Esophagus (tissue), 2 donors: Measurements from ENCODE around the gene GRIK2. TPM values are rescaled to one million over a fixed set of nuclear protein-coding genes. Genes with fewer than 3 reads are reported as not detected.

Experiments used
- H3K27ac ChIP-seq, 2 donors: one replicate each; pipeline ENCODE4 v1.5.1; 2013; ENCODE audit warnings: low read depth in 2 of 2, mild to moderate bottlenecking in 2 of 2, inconsistent platforms in 1 of 2, low read length in 1 of 2, moderate library complexity in 1 of 2
- H3K27me3 ChIP-seq, 2 donors: one replicate each; pipeline ENCODE4 v1.6.1; 2013; ENCODE audit warnings: low read length in 2 of 2, control low read depth in 1 of 2, mild to moderate bottlenecking in 1 of 2; ENCODE audit not compliant: insufficient read depth in 2 of 2, control insufficient read depth in 1 of 2
- H3K36me3 ChIP-seq, 2 donors: one replicate each; pipeline ENCODE4 v1.6.1; 2013; ENCODE audit warnings: low read length in 1 of 2; ENCODE audit not compliant: control insufficient read depth in 2 of 2, insufficient read depth in 2 of 2
- H3K4me1 ChIP-seq, 2 donors: one replicate each; pipeline ENCODE4 v1.6.1; 2013; ENCODE audit warnings: low read length in 1 of 2; ENCODE audit not compliant: control insufficient read depth in 2 of 2, insufficient read depth in 2 of 2
- H3K4me3 ChIP-seq, 2 donors: one replicate each; pipeline ENCODE4 v1.5.1; 2013; ENCODE audit warnings: low read length in 2 of 2, mild to moderate bottlenecking in 2 of 2, low read depth in 1 of 2, moderate library complexity in 1 of 2
- H3K9me3 ChIP-seq, 2 donors: one replicate each; pipeline ENCODE4 v1.6.1; 2013; ENCODE audit warnings: mild to moderate bottlenecking in 2 of 2, low read depth in 1 of 2, low read length in 1 of 2, moderate library complexity in 1 of 2; ENCODE audit not compliant: control insufficient read depth in 2 of 2, insufficient read depth in 1 of 2
- WGBS, 2 donors: extraction: QIAGEN DNeasy Blood & Tissue Kit; methylation state at CpG; one replicate each; pipeline ENCODE4 v1.1.7; 2013; 5-methylcytosine and 5-hydroxymethylcytosine counted together
- polyA plus RNA-seq, 2 donors: library from polyadenylated mRNA; stranded (reverse); fragments of 200-250 nt; gene quantifications; one replicate each; pipeline ENCODE4 v1.2.3, GENCODE V29; 2013
- donor health status: healthy with polysubstance abuse.
- donor health status: Bipolar disorder and iron deficiency.

Gene GRIK2
- polyA plus RNA-seq, 2 donors: 0.06 to 0.08 TPM

- Histone ChIP-seq H3K36me3 (no peaks in the 10 kb centered on the region), H3K4me1 (no peaks in the 10 kb centered on the region), H3K27ac (no peak overlapping the region), H3K27me3 (no peaks in the 10 kb centered on the region), H3K9me3 (no peaks in the 10 kb centered on the region), H3K4me3 (no peak overlapping the region)
- WGBS, 2 donors: 80 to 84% methylated on average over 3 of the region's 3 CpGs
These were observed 593.0 kb downstream of the GRIK2 start for GRCh38 chr6:101986476-101986875.

DNA sequence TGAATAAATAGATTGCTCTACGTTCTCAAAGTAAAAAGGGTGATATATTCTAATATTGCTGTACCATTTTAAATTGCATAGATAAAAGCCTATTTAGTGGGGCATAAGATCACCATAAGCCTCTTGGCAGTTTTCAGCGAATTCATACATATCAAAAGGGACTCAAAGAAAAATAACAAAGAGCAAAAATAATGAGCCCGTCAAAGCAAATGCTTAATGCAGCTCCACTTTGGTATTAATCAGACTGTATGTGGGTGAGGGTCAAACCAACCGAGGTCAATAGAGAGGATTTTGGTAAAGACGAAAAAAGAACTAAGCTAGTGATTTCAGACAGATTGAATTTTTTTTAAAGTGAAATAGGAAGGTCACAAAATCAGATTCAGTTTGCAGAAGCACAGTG is 598.8 kb downstream of the GRIK2 start:
- no peaks in the 10 kb centered on the region for H3K36me3 ChIP-seq
- H3K4me1 ChIP-seq: no peaks in the 10 kb centered on the region
- H3K27ac ChIP-seq: no peak overlapping the region
- H3K9me3 ChIP-seq: no peaks in the 10 kb centered on the region
- 49 to 57% methylated on average over 5 of the region's 5 CpGs for WGBS, 2 donors
- H3K4me3 ChIP-seq: no peak overlapping the region
- no peaks in the 10 kb centered on the region for H3K27me3 ChIP-seq

- H3K27me3 ChIP-seq: no peaks in the 10 kb centered on the region
- H3K4me3 ChIP-seq: no peak overlapping the region
- H3K9me3 ChIP-seq: no peaks in the 10 kb centered on the region
- H3K27ac ChIP-seq: no peak overlapping the region
- H3K4me1 ChIP-seq: no peaks in the 10 kb centered on the region
- no peaks in the 10 kb centered on the region for H3K36me3 ChIP-seq
These were observed 601.0 kb downstream of the GRIK2 start for GRCh38 chr6:101994521-101994920.

DNA sequence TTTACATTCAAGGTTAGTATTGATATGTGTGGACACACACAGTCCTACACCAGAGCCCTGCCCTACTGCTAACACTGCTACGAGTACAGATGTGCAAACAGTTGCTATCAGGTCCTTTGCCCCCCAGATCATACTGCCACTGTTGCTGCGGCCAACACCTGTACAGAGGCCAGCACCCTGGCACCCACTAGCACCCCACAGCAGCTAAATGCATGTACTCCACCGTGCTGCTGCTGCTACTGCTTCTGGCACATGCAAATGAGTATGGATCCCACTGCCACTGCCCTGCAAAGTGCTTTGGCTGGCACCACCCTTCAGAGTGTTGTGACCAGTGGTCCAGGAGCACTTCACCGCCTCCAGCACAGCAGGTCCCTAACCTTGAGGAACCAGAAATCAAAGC is 621.9 kb downstream of the GRIK2 start:
- no peak overlapping the region for H3K27ac ChIP-seq
- 68 to 73% methylated on average over 4 of the region's 4 CpGs for WGBS, 2 donors
- no peak overlapping the region for H3K4me3 ChIP-seq
- no peaks in the 10 kb centered on the region for H3K4me1 ChIP-seq
- H3K27me3 ChIP-seq: no peaks in the 10 kb centered on the region
- no peaks in the 10 kb centered on the region for H3K36me3 ChIP-seq
- H3K9me3 ChIP-seq: peaks cover 2 to 4% of the 10 kb centered on the region in 2 donors

- no peaks in the 10 kb centered on the region for H3K9me3 ChIP-seq
- no peak overlapping the region for H3K27ac ChIP-seq
- no peaks in the 10 kb centered on the region for H3K36me3 ChIP-seq
- no peaks in the 10 kb centered on the region for H3K27me3 ChIP-seq
- WGBS, 2 donors: 66 to 73% methylated on average over 2 of the region's 2 CpGs
- no peak overlapping the region for H3K4me3 ChIP-seq
- no peaks in the 10 kb centered on the region for H3K4me1 ChIP-seq
These were observed 628.8 kb downstream of the GRIK2 start for GRCh38 chr6:102022281-102022680.

- Histone ChIP-seq H3K9me3 (no peaks in the 10 kb centered on the region), H3K27me3 (no peaks in the 10 kb centered on the region), H3K27ac (no peak overlapping the region), H3K4me1 (no peaks in the 10 kb centered on the region), H3K4me3 (no peak overlapping the region), H3K36me3 (no peaks in the 10 kb centered on the region)
These were observed 629.3 kb downstream of the GRIK2 start for GRCh38 chr6:102022803-102023202.

GRCh38 chr6:102023977-102024657 is 630.6 kb downstream of the GRIK2 start:
- no peak overlapping the region for H3K27ac ChIP-seq
- H3K36me3 ChIP-seq: no peaks in the 10 kb centered on the region
- H3K9me3 ChIP-seq: no peaks in the 10 kb centered on the region
- no peaks in the 10 kb centered on the region for H3K4me1 ChIP-seq
- 70 to 79% methylated on average over 3 of the region's 3 CpGs for WGBS, 2 donors
- no peak overlapping the region for H3K4me3 ChIP-seq
- H3K27me3 ChIP-seq: no peaks in the 10 kb centered on the region

DNA sequence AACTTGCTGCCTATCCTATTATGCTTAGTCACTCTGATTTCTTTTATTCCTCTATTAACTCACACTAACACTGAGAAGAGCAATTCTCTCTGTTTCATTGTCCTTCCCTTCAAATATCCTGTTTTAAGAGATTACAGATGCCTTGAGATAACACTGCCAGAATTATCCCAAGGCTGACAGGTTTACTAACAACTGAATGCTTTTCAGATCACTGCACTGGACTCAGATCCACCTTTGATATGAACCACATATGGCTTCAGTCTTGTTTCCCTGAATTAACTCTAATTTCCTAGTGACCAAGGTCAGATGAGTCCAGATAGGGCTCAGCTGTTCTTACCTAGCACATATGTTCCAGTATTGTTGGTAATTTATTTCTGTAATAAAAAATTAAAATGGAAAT is 633.1 kb downstream of the GRIK2 start:
- Histone ChIP-seq H3K9me3 (no peaks in the 10 kb centered on the region), H3K4me1 (no peaks in the 10 kb centered on the region), H3K36me3 (no peaks in the 10 kb centered on the region), H3K27ac (no peak overlapping the region), H3K4me3 (no peak overlapping the region), H3K27me3 (no peaks in the 10 kb centered on the region)

DNA sequence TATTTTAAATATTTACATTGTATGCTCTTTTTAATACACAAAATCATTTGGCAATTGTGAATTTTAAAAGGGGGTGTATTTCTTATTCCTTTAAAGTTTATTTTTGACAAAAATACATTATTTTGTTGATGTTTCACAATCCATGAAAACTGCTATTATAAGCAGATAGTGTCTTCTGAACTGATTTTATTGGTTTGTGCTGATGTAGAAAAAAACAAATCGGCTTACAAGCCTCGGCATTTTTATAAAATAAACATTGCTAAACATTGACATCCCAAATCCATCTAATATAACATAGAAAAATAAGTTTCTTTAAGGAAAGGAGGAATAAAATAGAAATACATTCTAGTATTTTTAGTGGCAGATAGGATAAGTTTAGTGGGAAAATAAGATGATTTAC is 634.7 kb downstream of the GRIK2 start:
- 70 to 78% methylated on average over 2 of the region's 2 CpGs for WGBS, 2 donors
- Histone ChIP-seq H3K9me3 (no peaks in the 10 kb centered on the region), H3K27ac (no peak overlapping the region), H3K4me3 (no peak overlapping the region), H3K4me1 (no peaks in the 10 kb centered on the region), H3K27me3 (no peaks in the 10 kb centered on the region), H3K36me3 (no peaks in the 10 kb centered on the region)

- Histone ChIP-seq H3K4me1 (no peaks in the 10 kb centered on the region), H3K27ac (no peak overlapping the region), H3K4me3 (no peak overlapping the region), H3K9me3 (no peaks in the 10 kb centered on the region), H3K27me3 (no peaks in the 10 kb centered on the region), H3K36me3 (no peaks in the 10 kb centered on the region)
- 39 to 56% methylated on average over 3 of the region's 3 CpGs for WGBS, 2 donors
These were observed 645.5 kb downstream of the GRIK2 start for GRCh38 chr6:102038964-102039363.
